Neutrophil (primary cell): Measurements from ENCODE around the gene AREL1.

Source experiments
- H3K27ac ChIP-seq: fragments of 200-600 bp; sonication (generic); 2 replicates; pipeline ENCODE4 v1.5.1; 2016; ENCODE audit warnings: mild to moderate bottlenecking, moderate library complexity
- H3K27me3 ChIP-seq: fragments of 200-600 bp; sonication (generic); 2 replicates; pipeline ENCODE4 v1.6.0; 2016; ENCODE audit warnings: mild to moderate bottlenecking
- H3K36me3 ChIP-seq: fragments of 200-600 bp; sonication (generic); 2 replicates; pipeline ENCODE4 v1.5.1; 2017
- H3K4me1 ChIP-seq, 2 experiments: fragments of 200-600 bp in 1 of 2; sonication (generic) in 1 of 2; 1 replicate in 1 of 2; 2 replicates in 1 of 2; pipeline versions ENCODE4 v1.5.1 to v1.6.1; 2013 to 2016; ENCODE audit warnings: low read depth in 1 of 2, low read length in 1 of 2, mild to moderate bottlenecking in 1 of 2, moderate library complexity in 1 of 2; ENCODE audit not compliant: control insufficient read depth in 1 of 2, insufficient read depth in 1 of 2
- H3K4me3 ChIP-seq, 2 experiments: fragments of 200-600 bp in 1 of 2; sonication (generic) in 1 of 2; 1 replicate in 1 of 2; 2 replicates in 1 of 2; pipeline ENCODE4 v1.5.1; 2013 to 2016; ENCODE audit warnings: low read depth in 1 of 2, low read length in 1 of 2, mild to moderate bottlenecking in 1 of 2, moderate library complexity in 1 of 2
- H3K9me3 ChIP-seq: fragments of 200-600 bp; sonication (generic); 2 replicates; pipeline ENCODE4 v1.5.1; 2016
- CTCF ChIP-seq: fragments of 200-600 bp; sonication (generic); IDR thresholded peaks from 2 replicates; pipeline ENCODE4 v1.5.1; 2016; ENCODE audit warnings: antibody characterized with exemption

The AREL1 gene

DNA sequence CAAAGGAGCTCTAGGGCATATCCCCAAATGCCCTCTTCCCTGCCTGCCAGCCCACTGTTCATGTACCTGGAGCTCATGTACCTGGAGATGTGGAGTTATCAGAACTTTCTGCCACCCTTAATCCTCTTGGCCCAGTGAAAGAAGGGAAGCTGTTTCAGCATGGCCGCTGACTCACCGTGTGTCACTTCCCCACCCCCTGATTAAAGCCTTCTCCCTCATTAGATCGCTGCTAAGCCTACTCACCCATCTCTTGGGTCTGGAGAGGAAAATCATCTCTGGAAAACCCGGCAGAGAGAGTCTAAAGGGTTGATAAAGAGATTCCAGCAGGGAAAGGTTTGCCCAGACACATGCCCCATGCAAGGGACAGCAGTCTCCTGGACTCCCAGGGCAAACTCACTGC, 96.4 kb downstream of the AREL1 start:
- no peaks in the 10 kb centered on the region for H3K36me3 ChIP-seq
- peak overlapping the region; percentile 99 for H3K27ac ChIP-seq
- peaks cover 4% of the 10 kb centered on the region for H3K27me3 ChIP-seq
- H3K4me1 ChIP-seq = peaks cover 73 to 80% of the 10 kb centered on the region in 2 experiments
- no peak for TF ChIP-seq CTCF
- no peaks in the 10 kb centered on the region for H3K9me3 ChIP-seq
- H3K4me3 ChIP-seq = peak overlapping the region; percentile 7 to 60

DNA sequence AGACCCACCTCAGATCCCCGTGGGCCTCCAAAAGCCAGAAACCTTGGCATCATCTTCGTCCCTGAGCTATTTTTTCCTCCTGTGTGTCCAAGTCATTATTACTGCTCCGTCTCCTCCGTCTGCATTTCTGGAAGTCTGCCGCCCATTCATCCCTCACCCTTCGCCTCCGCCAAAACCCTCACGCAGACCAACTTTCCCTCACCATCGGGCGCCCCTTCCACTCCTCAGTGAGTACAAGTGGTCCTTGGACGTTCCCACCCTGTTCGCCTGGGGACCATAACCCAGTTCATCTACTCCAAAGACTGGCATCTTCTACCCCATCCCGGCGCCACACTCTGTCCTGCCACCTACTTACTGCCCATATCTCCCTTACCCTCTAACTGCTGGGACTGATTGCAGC, 97.1 kb downstream of the AREL1 start:
- TF ChIP-seq CTCF = no peak
- peaks cover 79 to 88% of the 10 kb centered on the region in 2 experiments for H3K4me1 ChIP-seq
- H3K9me3 ChIP-seq = no peaks in the 10 kb centered on the region
- peaks cover 12% of the 10 kb centered on the region for H3K27me3 ChIP-seq
- peak overlapping the region; percentile 99 for H3K27ac ChIP-seq
- H3K4me3 ChIP-seq = peak overlapping the region in 1 of 2 experiments; percentile 60
- H3K36me3 ChIP-seq = no peaks in the 10 kb centered on the region

- H3K27ac ChIP-seq = peak overlapping the region; percentile 99
- no peaks in the 10 kb centered on the region for H3K9me3 ChIP-seq
- H3K4me3 ChIP-seq = no peak overlapping the region
- peaks cover 71 to 80% of the 10 kb centered on the region in 2 experiments for H3K4me1 ChIP-seq
- no peaks in the 10 kb centered on the region for H3K36me3 ChIP-seq
- H3K27me3 ChIP-seq = peaks cover 22% of the 10 kb centered on the region
- no peak for TF ChIP-seq CTCF
These were observed 98.1 kb downstream of the AREL1 start for GRCh38 chr14:74614508-74615495.

GRCh38 chr14:74613211-74613914, 99.5 kb downstream of the AREL1 start:
- TF ChIP-seq CTCF = no peak
- no peaks in the 10 kb centered on the region for H3K36me3 ChIP-seq
- H3K4me1 ChIP-seq = peaks cover 60 to 70% of the 10 kb centered on the region in 2 experiments
- peaks cover 29% of the 10 kb centered on the region for H3K27me3 ChIP-seq
- H3K4me3 ChIP-seq = no peak overlapping the region
- H3K9me3 ChIP-seq = no peaks in the 10 kb centered on the region
- H3K27ac ChIP-seq = peak overlapping the region; percentile 52

GRCh38 chr14:74612350-74613021, 100.4 kb downstream of the AREL1 start:
- Histone ChIP-seq H3K4me3 (peak overlapping the region; percentile 71 to 92), H3K36me3 (no peaks in the 10 kb centered on the region), H3K27ac (peak overlapping the region; percentile 68), H3K9me3 (no peaks in the 10 kb centered on the region), H3K27me3 (peaks cover 29% of the 10 kb centered on the region), H3K4me1 (peaks cover 51 to 61% of the 10 kb centered on the region in 2 experiments)
- TF ChIP-seq CTCF = peak; percentile 89
